HepG2 (cell line): Measurements from ENCODE around the gene TAS2R30. TPM values are rescaled to one million over a fixed set of nuclear protein-coding genes. Genes with fewer than 3 reads are reported as not detected.
A peak's percentile ranks its signal among the peaks of the same experiment; 100 is the strongest.

ENCODE experiments used
- ARHGAP35 ChIP-seq: sonication (generic); formaldehyde crosslinking; IDR thresholded peaks from 2 replicates; pipeline ENCODE4 v1.9.0; 2022; ENCODE audit warnings: mild to moderate bottlenecking, inconsistent platforms, moderate library complexity, missing genetic modification reagents, borderline replicate concordance
- BORCS8-MEF2B ChIP-seq: sonication (generic); formaldehyde crosslinking; IDR thresholded peaks from 2 replicates; pipeline ENCODE4 v1.8.0; 2022; ENCODE audit warnings: mild to moderate bottlenecking, missing genetic modification reagents
- CEBPB ChIP-seq: IDR thresholded peaks from 2 replicates; pipeline ENCODE4 v1.6.1; 2011; ENCODE audit warnings: low read depth, low read length, improper control_type of control experiment, borderline replicate concordance
- EZH2 ChIP-seq: conservative IDR thresholded peaks from 2 replicates; pipeline ENCODE4 v1.6.1; 2012; ENCODE audit warnings: mild to moderate bottlenecking, low read depth, low read length, moderate library complexity
- FOSL1 ChIP-seq: sonication (generic); formaldehyde crosslinking; IDR thresholded peaks from 2 replicates; pipeline ENCODE4 v1.9.0; 2021; ENCODE audit warnings: missing genetic modification reagents, borderline replicate concordance
- FOXO1 ChIP-seq: sonication (generic); formaldehyde crosslinking; IDR thresholded peaks from 2 replicates; pipeline ENCODE4 v1.4.0; 2020; ENCODE audit warnings: missing genetic modification reagents
- HNRNPUL1 ChIP-seq: fragments of 200-400 bp; formaldehyde crosslinking; IDR thresholded peaks from 2 replicates; pipeline ENCODE4 v1.6.1; 2017; ENCODE audit warnings: low read depth, mild to moderate bottlenecking, low read length, moderate library complexity
- MTA3 ChIP-seq: sonication (generic); formaldehyde crosslinking; IDR thresholded peaks from 2 replicates; pipeline ENCODE4 v1.4.0; 2020; ENCODE audit warnings: missing genetic modification reagents
- MXD4 ChIP-seq: IDR thresholded peaks from 2 replicates; pipeline ENCODE4 v1.6.1; 2016; ENCODE audit warnings: mild to moderate bottlenecking, missing biosample characterization, missing genetic modification reagents
- NFIC ChIP-seq: IDR thresholded peaks from 2 replicates; pipeline ENCODE4 v1.6.1; 2012; ENCODE audit warnings: mild to moderate bottlenecking, low read length, inconsistent platforms
- SALL1 ChIP-seq: sonication (generic); formaldehyde crosslinking; IDR thresholded peaks from 2 replicates; pipeline ENCODE4 v1.8.0; 2022; ENCODE audit warnings: mild to moderate bottlenecking, missing genetic modification reagents
- SRSF1 ChIP-seq: fragments of 200-400 bp; formaldehyde crosslinking; optimal IDR thresholded peaks from 2 replicates; pipeline ENCODE3; 2017; ENCODE audit warnings: mild to moderate bottlenecking, low read depth, low read length, moderate library complexity
- TCF7L2 ChIP-seq: IDR thresholded peaks from 2 replicates; pipeline ENCODE4 v1.6.1; 2011; ENCODE audit warnings: mild to moderate bottlenecking, low read depth, low read length, moderate library complexity
- TEAD3 ChIP-seq: optimal IDR thresholded peaks from 2 replicates; pipeline ENCODE3; 2016; ENCODE audit warnings: borderline replicate concordance
- ZFYVE20 ChIP-seq: sonication (generic); formaldehyde crosslinking; IDR thresholded peaks from 2 replicates; pipeline ENCODE4 v1.8.0; 2023; ENCODE audit warnings: low read depth, mild to moderate bottlenecking, moderate library complexity, missing genetic modification reagents, borderline replicate concordance
- ZMYM2 ChIP-seq: sonication (generic); formaldehyde crosslinking; IDR thresholded peaks from 2 replicates; pipeline ENCODE4 v1.8.0; 2022; ENCODE audit warnings: mild to moderate bottlenecking, missing genetic modification reagents
- ZNF235 ChIP-seq: sonication (generic); formaldehyde crosslinking; IDR thresholded peaks from 2 replicates; pipeline ENCODE4 v1.8.1; 2023; ENCODE audit warnings: mild to moderate bottlenecking, missing genetic modification reagents, borderline replicate concordance
- ZNF263 ChIP-seq: sonication (generic); formaldehyde crosslinking; IDR thresholded peaks from 2 replicates; pipeline ENCODE4 v1.4.0; 2020; ENCODE audit warnings: missing genetic modification reagents
- ZNF282 ChIP-seq: fragments of 450-650 bp; IDR thresholded peaks from 2 replicates; pipeline ENCODE4 v1.6.1; 2018; ENCODE audit not compliant: partially characterized antibody
- ZNF34 ChIP-seq: sonication (generic); formaldehyde crosslinking; IDR thresholded peaks from 2 replicates; pipeline ENCODE4 v1.4.0; 2020; ENCODE audit warnings: mild to moderate bottlenecking, missing genetic modification reagents, borderline replicate concordance
- ZNF773 ChIP-seq: sonication (generic); formaldehyde crosslinking; IDR thresholded peaks from 2 replicates; pipeline ENCODE4 v1.4.0; 2020; ENCODE audit warnings: missing genetic modification reagents, borderline replicate concordance
- ZNF788 ChIP-seq: sonication (generic); formaldehyde crosslinking; IDR thresholded peaks from 2 replicates; pipeline ENCODE4 v1.5.0; 2020; ENCODE audit warnings: mild to moderate bottlenecking, missing genetic modification reagents, borderline replicate concordance
- polyA plus RNA-seq, 8 experiments: library from polyadenylated mRNA; depleted of rRNA in 3 of 8; stranded (reverse) in 7 of 8; unstranded in 1 of 8; fragments of >200 nt; fragmentation: Illumina TruSeq in 4 of 8; extraction: Trizol in 4 of 8; gene quantifications; 2 replicates each; pipeline versions ENCODE4 v1.2.1 to v1.2.3, GENCODE V29; 2011 to 2016; ENCODE audit warnings: low read depth in 4 of 8, missing spikeins in 1 of 8, mixed read lengths in 1 of 8; ENCODE audit not compliant: insufficient read depth in 1 of 8
- total RNA-seq, 5 experiments: library from RNA; depleted of rRNA; stranded (reverse); fragments of >200 nt; fragmentation: Illumina TruSeq; extraction: Trizol; gene quantifications; 2 replicates each; pipeline ENCODE4 v1.2.3, GENCODE V29; 2016; ENCODE audit warnings: low read depth in 1 of 5
- TF ChIP-seq, protein P1 (sequence below): sonication (generic); formaldehyde crosslinking; IDR thresholded peaks from 2 replicates; pipeline ENCODE4 v1.8.1; 2022; ENCODE audit warnings: low read depth, mild to moderate bottlenecking, missing genetic modification reagents
- TF ChIP-seq, protein P2 (sequence below): IDR thresholded peaks from 2 replicates; pipeline ENCODE4 v1.6.1; 2016; ENCODE audit warnings: missing biosample characterization, missing genetic modification reagents, low read depth
- TF ChIP-seq, protein P3 (sequence below): sonication (generic); formaldehyde crosslinking; IDR thresholded peaks from 2 replicates; pipeline ENCODE4 v1.4.0; 2020; ENCODE audit warnings: missing genetic modification reagents

TAS2R30 gene
- total and polyA plus RNA-seq, 2 of the 13 experiments (the other 11 are each of a cell fraction or from before 2014, with no cell fraction given): 0.42 to 5.2 TPM

DNA sequence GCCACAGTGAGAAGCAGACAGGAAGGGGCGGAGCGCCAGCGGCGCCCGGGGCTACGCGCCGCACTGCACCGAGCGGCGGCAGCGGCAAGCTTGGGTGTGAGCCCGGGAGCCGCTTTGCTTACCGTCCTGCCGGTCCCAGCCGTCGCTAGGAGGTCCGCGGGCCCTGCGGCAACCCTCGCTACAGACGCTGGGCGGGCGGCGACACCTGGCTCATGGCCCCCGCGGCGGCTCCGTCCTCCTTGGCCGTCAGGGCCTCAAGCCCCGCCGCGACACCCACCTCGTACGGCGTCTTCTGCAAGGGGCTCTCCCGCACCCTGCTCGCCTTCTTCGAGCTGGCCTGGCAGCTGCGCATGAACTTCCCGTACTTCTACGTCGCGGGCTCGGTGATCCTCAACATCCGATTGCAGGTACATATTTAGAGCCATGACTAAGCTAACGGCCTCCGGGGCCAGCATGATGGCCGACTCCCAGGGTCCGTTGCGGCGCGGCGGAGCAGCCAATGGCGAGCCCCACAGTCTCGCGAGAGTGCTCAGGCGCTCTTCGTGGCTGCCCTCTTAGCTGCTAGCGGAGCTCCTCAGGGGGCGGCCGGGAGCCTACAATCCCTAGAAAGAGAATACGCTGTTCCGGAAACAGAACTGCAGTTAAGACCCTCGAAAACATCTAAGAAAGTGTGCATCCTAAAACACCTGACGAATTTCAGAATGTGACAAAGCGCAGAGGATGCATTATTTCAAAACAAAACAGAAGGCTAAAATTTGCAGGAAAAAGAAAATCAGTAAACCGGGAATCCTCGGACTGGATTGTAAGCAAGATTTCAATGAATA is 36.9 kb upstream of the TAS2R30 start, which contains the start of gene SMIM10L1 (continued):
- TF ChIP-seq, protein P1, sequence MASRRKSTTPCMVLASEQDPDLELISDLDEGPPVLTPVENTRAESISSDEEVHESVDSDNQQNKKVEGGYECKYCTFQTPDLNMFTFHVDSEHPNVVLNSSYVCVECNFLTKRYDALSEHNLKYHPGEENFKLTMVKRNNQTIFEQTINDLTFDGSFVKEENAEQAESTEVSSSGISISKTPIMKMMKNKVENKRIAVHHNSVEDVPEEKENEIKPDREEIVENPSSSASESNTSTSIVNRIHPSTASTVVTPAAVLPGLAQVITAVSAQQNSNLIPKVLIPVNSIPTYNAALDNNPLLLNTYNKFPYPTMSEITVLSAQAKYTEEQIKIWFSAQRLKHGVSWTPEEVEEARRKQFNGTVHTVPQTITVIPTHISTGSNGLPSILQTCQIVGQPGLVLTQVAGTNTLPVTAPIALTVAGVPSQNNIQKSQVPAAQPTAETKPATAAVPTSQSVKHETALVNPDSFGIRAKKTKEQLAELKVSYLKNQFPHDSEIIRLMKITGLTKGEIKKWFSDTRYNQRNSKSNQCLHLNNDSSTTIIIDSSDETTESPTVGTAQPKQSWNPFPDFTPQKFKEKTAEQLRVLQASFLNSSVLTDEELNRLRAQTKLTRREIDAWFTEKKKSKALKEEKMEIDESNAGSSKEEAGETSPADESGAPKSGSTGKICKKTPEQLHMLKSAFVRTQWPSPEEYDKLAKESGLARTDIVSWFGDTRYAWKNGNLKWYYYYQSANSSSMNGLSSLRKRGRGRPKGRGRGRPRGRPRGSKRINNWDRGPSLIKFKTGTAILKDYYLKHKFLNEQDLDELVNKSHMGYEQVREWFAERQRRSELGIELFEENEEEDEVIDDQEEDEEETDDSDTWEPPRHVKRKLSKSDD (CRISPR knock-in tag): peak; percentile 74; the same call in 1 of the 2 replicates
- no peak for TF ChIP-seq ZNF773 (CRISPR knock-in tag)
- no peak for TF ChIP-seq MTA3 (CRISPR knock-in tag)
- TF ChIP-seq ZNF263 (CRISPR knock-in tag): no peak
- TF ChIP-seq FOXO1 (CRISPR knock-in tag): peak; percentile 18; the same call in 1 of the 2 replicates
- TF ChIP-seq BORCS8-MEF2B (CRISPR knock-in tag): peak; percentile 90
- no peak for TF ChIP-seq EZH2
- peak; percentile 59; the same call in 1 of the 2 replicates for TF ChIP-seq ZNF788
- TF ChIP-seq HNRNPUL1: no peak
- no peak for TF ChIP-seq CEBPB
- TF ChIP-seq TCF7L2: no peak
- no peak for TF ChIP-seq ZMYM2 (CRISPR knock-in tag)
- peak; percentile 58 for TF ChIP-seq SRSF1
- peak; percentile 82 for TF ChIP-seq SALL1
- TF ChIP-seq FOSL1: no peak
- no peak for TF ChIP-seq ZNF235 (CRISPR knock-in tag)
- no peak for TF ChIP-seq ZNF34 (CRISPR knock-in tag)
- TF ChIP-seq ZNF282: no peak
- TF ChIP-seq ARHGAP35 (CRISPR knock-in tag): no peak; the same call in 1 of the 2 replicates
- TF ChIP-seq ZFYVE20 (CRISPR knock-in tag): 0 out of 2 replicates have a peak, but pooled peaks have one; percentile 65
- TF ChIP-seq, protein P2, sequence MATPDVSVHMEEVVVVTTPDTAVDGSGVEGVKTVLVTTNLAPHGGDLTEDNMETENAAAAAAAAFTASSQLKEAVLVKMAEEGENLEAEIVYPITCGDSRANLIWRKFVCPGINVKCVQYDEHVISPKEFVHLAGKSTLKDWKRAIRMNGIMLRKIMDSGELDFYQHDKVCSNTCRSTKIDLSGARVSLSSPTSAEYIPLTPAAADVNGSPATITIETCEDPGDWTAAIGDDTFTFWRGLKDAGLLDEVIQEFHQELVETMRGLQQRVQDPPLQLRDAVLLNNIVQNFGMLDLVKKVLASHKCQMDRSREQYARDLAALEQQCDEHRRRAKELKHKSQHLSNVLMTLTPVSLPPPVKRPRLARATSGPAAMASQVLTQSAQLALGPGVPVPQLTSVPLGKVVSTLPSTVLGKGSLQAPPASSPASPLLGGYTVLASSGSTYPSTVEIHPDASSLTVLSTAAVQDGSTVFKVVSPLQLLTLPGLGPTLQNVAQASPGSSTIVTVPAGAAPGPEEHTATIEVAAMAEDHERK: no peak
- TF ChIP-seq, protein P3, sequence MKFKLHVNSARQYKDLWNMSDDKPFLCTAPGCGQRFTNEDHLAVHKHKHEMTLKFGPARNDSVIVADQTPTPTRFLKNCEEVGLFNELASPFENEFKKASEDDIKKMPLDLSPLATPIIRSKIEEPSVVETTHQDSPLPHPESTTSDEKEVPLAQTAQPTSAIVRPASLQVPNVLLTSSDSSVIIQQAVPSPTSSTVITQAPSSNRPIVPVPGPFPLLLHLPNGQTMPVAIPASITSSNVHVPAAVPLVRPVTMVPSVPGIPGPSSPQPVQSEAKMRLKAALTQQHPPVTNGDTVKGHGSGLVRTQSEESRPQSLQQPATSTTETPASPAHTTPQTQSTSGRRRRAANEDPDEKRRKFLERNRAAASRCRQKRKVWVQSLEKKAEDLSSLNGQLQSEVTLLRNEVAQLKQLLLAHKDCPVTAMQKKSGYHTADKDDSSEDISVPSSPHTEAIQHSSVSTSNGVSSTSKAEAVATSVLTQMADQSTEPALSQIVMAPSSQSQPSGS (CRISPR knock-in tag): no peak
- peak; percentile 64; the same call in 1 of the 2 replicates for TF ChIP-seq MXD4 (CRISPR knock-in tag)
- peak; percentile 22 for TF ChIP-seq TEAD3 (CRISPR knock-in tag)
- TF ChIP-seq NFIC: no peak
